H9 (cell line): ENCODE measurements around the gene ACER3. TPM values are rescaled to one million over a fixed set of nuclear protein-coding genes. Genes with fewer than 3 reads are reported as not detected.
"Not testable (repeated sequence)": the region's sequence is repeated elsewhere in the genome, so short reads cannot be mapped to it uniquely, and the experiment has no call there.

Experiments
- DNase-seq: peaks from one replicate; pipeline ENCODE4 v3.0.0-alpha.2; 2017
- H2AFZ ChIP-seq: one replicate; pipeline ENCODE4 v1.6.1; 2013; ENCODE audit warnings: mild to moderate bottlenecking, low read length, control low read depth, moderate library complexity
- H2AK5ac ChIP-seq: 2 replicates; pipeline ENCODE4 v1.6.1; 2013; ENCODE audit warnings: low read length, control low read depth, mixed read lengths; ENCODE audit not compliant: insufficient read length
- H2BK120ac ChIP-seq: one replicate; pipeline ENCODE4 v1.6.1; 2013; ENCODE audit warnings: low read depth, mild to moderate bottlenecking, low read length, control low read depth, inconsistent platforms; ENCODE audit not compliant: poor library complexity, severe bottlenecking
- H2BK12ac ChIP-seq: 2 replicates; pipeline ENCODE4 v1.6.1; 2013; ENCODE audit warnings: low read length, control low read depth, mixed read lengths, low read depth; ENCODE audit not compliant: insufficient read length
- H2BK15ac ChIP-seq: 2 replicates; pipeline ENCODE4 v1.6.1; 2013; ENCODE audit warnings: low read depth, low read length, control low read depth
- H2BK20ac ChIP-seq: one replicate; pipeline ENCODE4 v1.6.1; 2013; ENCODE audit warnings: low read depth, mild to moderate bottlenecking, low read length, control low read depth, inconsistent platforms; ENCODE audit not compliant: poor library complexity, severe bottlenecking
- H2BK5ac ChIP-seq: 2 replicates; pipeline ENCODE4 v1.6.1; 2013; ENCODE audit warnings: low read length, control low read depth, mixed read lengths; ENCODE audit not compliant: insufficient read length
- H3K14ac ChIP-seq: 2 replicates; pipeline ENCODE4 v1.6.1; 2013; ENCODE audit warnings: low read length, control low read depth; ENCODE audit not compliant: insufficient read depth
- H3K18ac ChIP-seq: 2 replicates; pipeline ENCODE4 v1.6.1; 2013; ENCODE audit warnings: low read depth, mild to moderate bottlenecking, mixed read lengths, low read length, control low read depth; ENCODE audit not compliant: insufficient read length
- H3K23ac ChIP-seq: 2 replicates; pipeline ENCODE4 v1.6.1; 2013; ENCODE audit warnings: low read length, control low read depth, mixed read lengths, low read depth; ENCODE audit not compliant: insufficient read length
- H3K23me2 ChIP-seq: 2 replicates; pipeline ENCODE4 v1.6.1; 2013; ENCODE audit warnings: low read depth, mild to moderate bottlenecking, mixed read lengths, low read length, control low read depth; ENCODE audit not compliant: insufficient read length, poor library complexity, severe bottlenecking
- H3K27ac ChIP-seq: 2 replicates; pipeline ENCODE4 v1.5.1; 2013; ENCODE audit warnings: low read length, control low read depth, mixed read lengths, low read depth; ENCODE audit not compliant: insufficient read length
- H3K27me3 ChIP-seq: 2 replicates; pipeline ENCODE4 v1.6.1; 2013; ENCODE audit warnings: low read length, control low read depth, inconsistent platforms; ENCODE audit not compliant: insufficient read depth
- H3K4ac ChIP-seq: 2 replicates; pipeline ENCODE4 v1.6.1; 2013; ENCODE audit warnings: low read depth, mild to moderate bottlenecking, control low read depth, inconsistent platforms, low read length, moderate library complexity
- H3K4me1 ChIP-seq: 2 replicates; pipeline ENCODE4 v1.6.1; 2013; ENCODE audit warnings: low read length, control low read depth, inconsistent platforms; ENCODE audit not compliant: insufficient read depth
- H3K4me2 ChIP-seq: 2 replicates; pipeline ENCODE4 v1.6.1; 2013; ENCODE audit warnings: low read length, control low read depth, mixed read lengths; ENCODE audit not compliant: insufficient read length, insufficient read depth
- H3K56ac ChIP-seq: 2 replicates; pipeline ENCODE4 v1.6.1; 2013; ENCODE audit warnings: low read depth, mild to moderate bottlenecking, mixed read lengths, low read length, control low read depth; ENCODE audit not compliant: insufficient read length
- H3K79me1 ChIP-seq: 2 replicates; pipeline ENCODE4 v1.6.1; 2013; ENCODE audit warnings: low read depth, mild to moderate bottlenecking, moderate library complexity, low read length, control low read depth, inconsistent platforms; ENCODE audit not compliant: insufficient read depth, poor library complexity, severe bottlenecking
- H3K79me2 ChIP-seq: 2 replicates; pipeline ENCODE4 v1.6.1; 2013; ENCODE audit warnings: low read length, control low read depth, inconsistent platforms; ENCODE audit not compliant: insufficient read depth
- H3K9ac ChIP-seq: 2 replicates; pipeline ENCODE4 v1.6.1; 2013; ENCODE audit warnings: low read length, control low read depth, mixed read lengths; ENCODE audit not compliant: insufficient read length; ENCODE audit errors: extremely low read depth
- H3K9me3 ChIP-seq: one replicate; pipeline ENCODE4 v1.6.1; 2013; ENCODE audit warnings: low read depth, low read length, inconsistent platforms; ENCODE audit not compliant: control insufficient read depth
- H3T11ph ChIP-seq: one replicate; pipeline ENCODE4 v1.6.1; 2013; ENCODE audit warnings: mild to moderate bottlenecking, low read length, control low read depth, inconsistent platforms
- H4K20me1 ChIP-seq: one replicate; pipeline ENCODE4 v1.6.1; 2013; ENCODE audit not compliant: control insufficient read depth, insufficient read length, insufficient read depth
- H4K5ac ChIP-seq: 2 replicates; pipeline ENCODE4 v1.6.1; 2013; ENCODE audit warnings: low read depth, mild to moderate bottlenecking, mixed read lengths, low read length, control low read depth; ENCODE audit not compliant: insufficient read length
- H4K8ac ChIP-seq: replicated peaks from 2 replicates; pipeline ENCODE4 v1.6.1; 2013; ENCODE audit warnings: low read length, control low read depth, mixed read lengths, low read depth; ENCODE audit not compliant: insufficient read length
- H4K91ac ChIP-seq: 2 replicates; pipeline ENCODE4 v1.6.1; 2013; ENCODE audit warnings: low read depth, mild to moderate bottlenecking, moderate library complexity, mixed read lengths, low read length, control low read depth; ENCODE audit not compliant: insufficient read length
- H3K27ac Mint-ChIP-seq, 3 experiments: 2 replicates in 2 of 3; 3 replicates in 1 of 3; pipeline ENCODE4 v1.8.0; 2020 to 2021; ENCODE audit warnings: mixed read lengths in 3 of 3, mild to moderate bottlenecking in 1 of 3, moderate library complexity in 1 of 3
- H3K27me3 Mint-ChIP-seq: 2 replicates; pipeline ENCODE4 v1.8.0; 2021; ENCODE audit warnings: low read depth, mild to moderate bottlenecking, moderate library complexity, mixed read lengths
- H3K36me3 Mint-ChIP-seq, 3 experiments: 2 replicates in 2 of 3; 3 replicates in 1 of 3; pipeline ENCODE4 v1.8.0; 2020 to 2021; ENCODE audit warnings: low read depth in 3 of 3, mixed read lengths in 3 of 3; ENCODE audit not compliant: insufficient read depth in 1 of 3
- H3K4me1 Mint-ChIP-seq, 2 experiments: 2 replicates each; pipeline ENCODE4 v1.8.0; 2020; ENCODE audit warnings: mixed read lengths in 2 of 2
- H3K4me3 Mint-ChIP-seq, 2 experiments: 2 replicates in 1 of 2; 3 replicates in 1 of 2; pipeline ENCODE4 v1.8.0; 2020 to 2021; ENCODE audit warnings: mild to moderate bottlenecking in 2 of 2, mixed read lengths in 2 of 2, moderate library complexity in 1 of 2
- H3K9me3 Mint-ChIP-seq, 2 experiments: 2 replicates in 1 of 2; 3 replicates in 1 of 2; pipeline ENCODE4 v1.8.0; 2020; ENCODE audit warnings: mild to moderate bottlenecking in 2 of 2, mixed read lengths in 2 of 2, moderate library complexity in 1 of 2
- CTCF ChIP-seq: fragments of 200-600 bp; sonication (generic); conservative IDR thresholded peaks from 3 replicates; pipeline ENCODE4 v1.8.0; 2021; ENCODE audit warnings: antibody characterized with exemption, mild to moderate bottlenecking
- WGBS: extraction: QIAGEN DNeasy Blood & Tissue Kit; methylation state at CpG from one replicate; pipeline ENCODE4 v1.1.7; 2013; ENCODE audit warnings: missing lambda C conversion rate, low lambda C conversion rate, mixed read lengths; ENCODE audit not compliant: insufficient read length; ENCODE audit errors: extremely low coverage; 5-methylcytosine and 5-hydroxymethylcytosine counted together
- total RNA-seq: library from RNA; stranded (reverse); gene quantifications from 2 replicates; pipeline ENCODE4 v1.2.1, GENCODE V29; 2021

Gene ACER3
- total RNA-seq, 1 experiment from 2014 or later = 14.7 TPM

GRCh38 chr11:76820184-76820566 lies 40.5 kb upstream of the ACER3 start:
- no peaks in the 10 kb centered on the region for H3K27me3 ChIP-seq
- H2BK20ac ChIP-seq = no peak overlapping the region
- H4K91ac ChIP-seq = no peak overlapping the region
- peaks cover 8% of the 10 kb centered on the region for H3K27me3 Mint-ChIP-seq
- no peak overlapping the region for H2BK5ac ChIP-seq
- no peaks in the 10 kb centered on the region for H3K23me2 ChIP-seq
- no peak overlapping the region for H3K18ac ChIP-seq
- H3K4me1 Mint-ChIP-seq = peaks cover 21 to 22% of the 10 kb centered on the region in 2 experiments
- H2BK120ac ChIP-seq = no peak overlapping the region
- no peak overlapping the region for H2AK5ac ChIP-seq
- no peak for DNase-seq
- H3K14ac ChIP-seq = no peak overlapping the region
- no peak overlapping the region for H3K27ac Mint-ChIP-seq
- no peak overlapping the region for H3K56ac ChIP-seq
- H3T11ph ChIP-seq = no peak overlapping the region
- no peak overlapping the region for H3K9ac ChIP-seq
- TF ChIP-seq CTCF = no peak
- H3K27ac ChIP-seq = no peak overlapping the region
- 0 out of 2 replicates have a peak, but pooled peaks cover 3% of the 10 kb centered on the region for H3K4me1 ChIP-seq
- WGBS = no CpG with 5 or more reads among the region's 1 CpG
- H3K79me2 ChIP-seq = no peaks in the 10 kb centered on the region
- H4K8ac ChIP-seq = no peak overlapping the region
- H2AFZ ChIP-seq = no peak overlapping the region
- H2BK12ac ChIP-seq = no peak overlapping the region
- no peaks in the 10 kb centered on the region for H4K20me1 ChIP-seq
- peaks cover 56 to 59% of the 10 kb centered on the region in 2 experiments for H3K9me3 Mint-ChIP-seq
- no peak overlapping the region for H3K23ac ChIP-seq
- H4K5ac ChIP-seq = no peak overlapping the region
- no peak overlapping the region for H3K4ac ChIP-seq
- H3K9me3 ChIP-seq = no peaks in the 10 kb centered on the region
- no peaks in the 10 kb centered on the region for H3K79me1 ChIP-seq
- H2BK15ac ChIP-seq = no peak overlapping the region
- H3K4me2 ChIP-seq = no peak overlapping the region
- peaks cover 20 to 50% (median 39%) of the 10 kb centered on the region in 3 experiments for H3K36me3 Mint-ChIP-seq
- no peak overlapping the region for H3K4me3 Mint-ChIP-seq

- H3K4ac ChIP-seq, H3K27me3 Mint-ChIP-seq, H2AFZ ChIP-seq: not testable (repeated sequence)
Observed at GRCh38 chr11:76821396-76821795, 39.3 kb upstream of the ACER3 start.

More at GRCh38 chr11:76821396-76821795, 39.3 kb upstream of the ACER3 start:
- H3K18ac ChIP-seq, H2AK5ac ChIP-seq, H3K23ac ChIP-seq, DNase-seq, H3K14ac ChIP-seq, H2BK15ac ChIP-seq, H3K9ac ChIP-seq, H3K27ac ChIP-seq, H3T11ph ChIP-seq, H3K23me2 ChIP-seq, H3K4me3 Mint-ChIP-seq, H2BK12ac ChIP-seq, H4K5ac ChIP-seq, H3K4me2 ChIP-seq, H3K4me1 ChIP-seq, H3K27ac Mint-ChIP-seq, H2BK20ac ChIP-seq, H3K79me1 ChIP-seq, H3K56ac ChIP-seq, H3K9me3 ChIP-seq, H3K27me3 ChIP-seq, H2BK120ac ChIP-seq, H4K8ac ChIP-seq, H3K79me2 ChIP-seq, H4K20me1 ChIP-seq, H4K91ac ChIP-seq, H2BK5ac ChIP-seq: not testable (repeated sequence)
- no CpG with 5 or more reads among the region's 29 CpGs for WGBS
- H3K9me3 Mint-ChIP-seq = peaks cover 45 to 48% of the 10 kb centered on the region in 2 experiments
- H3K36me3 Mint-ChIP-seq = peaks cover 11 to 38% (median 27%) of the 10 kb centered on the region in 3 experiments
- peaks cover 21 to 22% of the 10 kb centered on the region in 2 experiments for H3K4me1 Mint-ChIP-seq
